AG09309 (cell line): ENCODE measurements around the gene CDYL2.

Source experiments
- DNase-seq: peaks from one replicate; pipeline ENCODE4 v3.0.0-alpha.2; 2010; ENCODE audit warnings: low read depth
- H3K4me3 ChIP-seq: 2 replicates; pipeline ENCODE4 v1.5.1; 2011; ENCODE audit warnings: mild to moderate bottlenecking, low read depth, low read length, moderate library complexity; ENCODE audit not compliant: control insufficient read depth
- CTCF ChIP-seq: IDR thresholded peaks from 2 replicates; pipeline ENCODE4 v1.5.1; 2011; ENCODE audit warnings: mild to moderate bottlenecking, low read depth, low read length, inconsistent platforms; ENCODE audit not compliant: insufficient read depth, control insufficient read depth; ENCODE audit errors: missing control alignments

CDYL2 gene

GRCh38 chr16:80812593-80812992, 8.2 kb upstream of the CDYL2 start:
- H3K4me3 ChIP-seq = no peak overlapping the region
- no peak for TF ChIP-seq CTCF
- no peak for DNase-seq

- DNase-seq = no peak
- no peak overlapping the region for H3K4me3 ChIP-seq
- no peak for TF ChIP-seq CTCF
Measured at GRCh38 chr16:80809366-80809765, 5.0 kb upstream of the CDYL2 start.

- no peak overlapping the region for H3K4me3 ChIP-seq
- no peak for DNase-seq
- TF ChIP-seq CTCF = no peak
Measured at GRCh38 chr16:80807906-80808305, 3.5 kb upstream of the CDYL2 start.

- no peak overlapping the region for H3K4me3 ChIP-seq
- no peak for TF ChIP-seq CTCF
- peak; percentile 14 for DNase-seq
Measured at GRCh38 chr16:80806927-80807340, 2.5 kb upstream of the CDYL2 start.

GRCh38 chr16:80806289-80806688, 1.9 kb upstream of the CDYL2 start:
- TF ChIP-seq CTCF = no peak
- no peak for DNase-seq
- H3K4me3 ChIP-seq = no peak overlapping the region

- no peak for TF ChIP-seq CTCF
- H3K4me3 ChIP-seq = peak overlapping the region; percentile 73
- DNase-seq = peak; percentile 17
Measured at GRCh38 chr16:80804056-80804525, 307 bp downstream of the CDYL2 start.
